HL-60/S4 treated with phorbol 12-myristate 13-acetate at 8.2 ng/mL for 4 days and 3 days (cell line): ENCODE results near the gene PMF1.
"Not testable (repeated sequence)": the region's sequence is repeated elsewhere in the genome, so short reads cannot be mapped to it uniquely, and the experiment has no call there.

Experiments
- in situ Hi-C: fragments of 300-500 bp; cut with MboI; formaldehyde crosslinking; loops from 2 replicates; pipeline ENCODE4 v1.15.0; 2022; ENCODE audit warnings: low sequenced_read_pairs

PMF1 gene, protein sequence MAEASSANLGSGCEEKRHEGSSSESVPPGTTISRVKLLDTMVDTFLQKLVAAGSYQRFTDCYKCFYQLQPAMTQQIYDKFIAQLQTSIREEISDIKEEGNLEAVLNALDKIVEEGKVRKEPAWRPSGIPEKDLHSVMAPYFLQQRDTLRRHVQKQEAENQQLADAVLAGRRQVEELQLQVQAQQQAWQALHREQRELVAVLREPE

DNA sequence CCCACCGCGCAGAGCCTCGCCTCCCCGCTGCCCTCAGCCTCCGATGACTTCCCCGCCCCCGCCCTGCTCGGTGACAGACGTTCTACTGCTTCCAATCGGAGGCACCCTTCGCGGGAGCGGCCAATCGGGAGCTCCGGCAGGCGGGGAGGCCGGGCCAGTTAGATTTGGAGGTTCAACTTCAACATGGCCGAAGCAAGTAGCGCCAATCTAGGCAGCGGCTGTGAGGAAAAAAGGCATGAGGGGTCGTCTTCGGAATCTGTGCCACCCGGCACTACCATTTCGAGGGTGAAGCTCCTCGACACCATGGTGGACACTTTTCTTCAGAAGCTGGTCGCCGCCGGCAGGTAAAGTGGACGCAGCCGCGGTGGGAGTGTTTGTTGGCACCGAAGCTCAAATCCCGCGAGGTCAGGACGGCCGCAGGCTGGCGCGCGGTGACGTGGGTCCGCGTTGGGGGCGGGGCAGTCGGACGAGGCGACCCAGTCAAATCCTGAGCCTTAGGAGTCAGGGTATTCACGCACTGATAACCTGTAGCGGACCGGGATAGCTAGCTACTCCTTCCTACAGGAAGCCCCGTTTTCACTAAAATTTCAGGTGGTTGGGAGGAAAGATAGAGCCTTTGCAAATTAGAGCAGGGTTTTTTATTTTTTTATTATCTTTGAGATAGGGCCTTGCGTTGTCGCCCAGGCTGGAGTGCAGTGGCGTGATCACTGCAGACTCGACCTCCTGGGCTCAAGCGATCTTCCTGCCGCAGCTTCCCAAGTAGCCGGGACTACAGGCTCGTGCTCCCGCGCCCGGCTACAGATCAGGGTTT lies at the start of gene PMF1:
PMF1 (plus strand) TSS at position 175 of the 811 bp plus-strand sequence; CDS start at position 184, 9 bp downstream.
- in situ Hi-C loops = no loop called here

DNA sequence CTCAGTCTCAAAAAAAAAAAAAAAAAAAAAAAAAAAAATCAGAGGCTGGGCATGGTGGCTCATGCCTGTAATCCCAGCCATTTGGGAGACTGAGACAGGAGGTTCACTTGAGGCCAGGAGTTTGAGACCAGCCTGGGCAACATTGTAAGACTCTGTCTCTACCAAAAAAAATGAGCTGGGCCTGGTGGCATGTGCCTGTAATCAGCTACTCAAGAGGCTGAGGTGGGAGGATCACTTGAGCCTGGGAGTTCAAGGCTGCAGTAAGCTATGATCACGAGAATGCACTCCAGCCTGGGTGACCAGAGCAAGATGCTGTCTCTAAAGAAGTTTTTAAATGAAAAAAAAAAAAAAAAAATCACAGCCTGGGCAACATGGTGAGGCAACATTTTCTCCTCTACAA lies 49.1 kb upstream of the PMF1 start:
- in situ Hi-C loops = no loop called here

DNA sequence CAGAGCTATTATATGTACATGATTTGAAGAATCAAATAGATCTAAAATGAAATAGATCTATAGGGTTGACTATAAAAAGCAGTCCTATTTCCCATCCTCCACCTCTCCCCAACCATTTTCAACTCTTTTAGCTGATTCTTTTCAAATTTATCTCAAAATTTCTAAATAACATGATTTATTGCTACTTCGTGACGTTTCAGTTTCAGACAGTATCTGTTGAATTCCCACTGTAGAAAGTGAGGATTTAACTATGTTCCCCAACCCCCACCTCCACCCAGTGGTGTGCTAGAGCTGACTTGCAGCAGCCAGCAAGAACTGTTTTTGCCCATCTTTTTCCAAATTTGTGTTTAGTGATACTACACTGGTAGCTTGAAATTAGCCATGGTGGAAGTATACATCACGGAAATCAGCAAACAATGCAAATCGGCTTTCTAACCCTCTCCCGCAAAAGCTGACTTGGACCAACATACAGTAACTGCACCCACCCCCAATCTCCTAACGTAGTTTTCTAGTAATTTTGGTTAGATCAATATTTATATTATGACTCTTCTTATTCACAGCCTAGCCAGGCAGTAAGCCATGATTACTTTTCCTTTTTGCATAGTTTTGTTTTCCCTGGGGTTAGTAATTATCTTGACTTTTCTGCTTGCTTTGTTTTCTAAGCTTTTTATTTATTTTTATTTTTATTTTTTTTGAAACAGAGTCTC lies 48.5 kb upstream of the PMF1 start:
- in situ Hi-C loops = no loop called here

DNA sequence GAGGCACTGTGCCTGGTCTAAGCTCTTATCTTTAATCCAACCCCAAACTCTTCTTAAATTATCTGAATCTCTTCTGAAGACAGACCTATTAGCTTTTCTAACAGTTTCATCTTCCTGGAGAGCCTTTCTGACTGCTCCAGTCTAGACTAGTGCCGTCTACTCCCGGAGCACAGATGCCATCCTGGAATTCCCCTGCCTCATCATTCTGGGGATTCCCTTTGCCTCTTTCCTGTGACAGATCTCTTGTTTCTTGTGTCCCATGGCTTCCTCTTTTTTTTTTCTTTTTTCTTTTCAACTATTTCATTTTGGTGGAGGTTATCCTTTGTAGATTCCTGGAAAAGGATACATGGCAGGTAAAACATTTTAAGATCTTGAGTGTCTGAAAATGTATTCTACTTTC lies 47.7 kb upstream of the PMF1 start:
- in situ Hi-C loops = no loop called here

DNA sequence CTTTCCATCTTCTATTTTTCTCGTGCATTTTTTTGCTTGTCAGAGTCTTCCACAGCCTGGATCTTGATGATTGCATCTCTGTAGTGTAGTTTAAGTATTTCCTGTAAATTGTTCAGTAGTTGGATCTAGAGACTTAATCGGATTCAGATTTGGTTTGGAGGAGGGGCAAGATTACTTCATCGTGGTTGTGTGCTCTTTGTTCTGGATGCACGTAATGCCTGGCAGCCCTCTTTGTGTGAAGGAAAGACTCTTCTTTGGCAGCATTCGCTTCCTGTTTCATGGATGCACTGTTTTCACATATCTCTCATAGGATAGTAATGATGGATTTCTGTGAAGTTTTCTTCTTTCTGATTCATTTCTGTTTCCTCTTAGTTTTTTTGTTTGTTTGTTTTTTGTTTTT lies 45.3 kb upstream of the PMF1 start:
- in situ Hi-C loops = no loop called here

DNA sequence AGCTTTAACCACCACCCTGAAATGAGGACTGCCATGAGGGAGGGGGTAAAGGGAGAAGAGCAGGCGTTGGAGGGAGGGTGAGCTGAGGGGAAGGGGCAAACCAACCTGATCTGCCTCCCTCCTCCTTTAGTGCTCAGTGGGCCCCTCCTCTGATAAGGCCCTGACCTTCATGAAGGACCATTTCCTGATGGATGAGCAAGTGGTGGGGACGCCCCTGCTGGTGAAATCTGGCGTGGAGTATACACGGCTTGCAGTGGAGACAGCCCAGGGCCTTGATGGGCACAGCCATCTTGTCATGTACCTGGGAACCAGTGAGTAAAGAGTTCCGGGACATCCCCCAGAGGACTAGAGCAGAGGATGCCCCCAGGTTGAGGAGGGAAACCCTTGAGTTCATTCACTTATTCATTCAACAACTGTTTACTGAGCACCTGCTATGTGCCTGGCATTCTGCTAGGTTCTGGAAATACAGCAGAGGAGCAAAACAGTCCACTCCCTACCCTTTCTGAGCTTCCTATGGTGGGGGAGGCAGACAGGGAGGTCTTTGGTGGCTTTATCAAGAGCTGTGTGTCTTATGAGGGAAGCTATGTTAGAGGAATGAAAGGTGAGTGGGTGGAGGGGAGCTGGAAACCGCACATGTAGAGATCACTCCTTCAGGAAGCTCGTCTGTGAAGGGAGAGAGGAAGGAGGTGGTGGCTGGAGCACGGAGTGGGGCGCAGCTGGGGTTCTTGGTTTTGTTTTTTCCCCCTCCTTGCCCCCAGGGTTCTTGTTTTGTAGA lies 39.9 kb upstream of the PMF1 start:
- in situ Hi-C loops = no loop called here

DNA sequence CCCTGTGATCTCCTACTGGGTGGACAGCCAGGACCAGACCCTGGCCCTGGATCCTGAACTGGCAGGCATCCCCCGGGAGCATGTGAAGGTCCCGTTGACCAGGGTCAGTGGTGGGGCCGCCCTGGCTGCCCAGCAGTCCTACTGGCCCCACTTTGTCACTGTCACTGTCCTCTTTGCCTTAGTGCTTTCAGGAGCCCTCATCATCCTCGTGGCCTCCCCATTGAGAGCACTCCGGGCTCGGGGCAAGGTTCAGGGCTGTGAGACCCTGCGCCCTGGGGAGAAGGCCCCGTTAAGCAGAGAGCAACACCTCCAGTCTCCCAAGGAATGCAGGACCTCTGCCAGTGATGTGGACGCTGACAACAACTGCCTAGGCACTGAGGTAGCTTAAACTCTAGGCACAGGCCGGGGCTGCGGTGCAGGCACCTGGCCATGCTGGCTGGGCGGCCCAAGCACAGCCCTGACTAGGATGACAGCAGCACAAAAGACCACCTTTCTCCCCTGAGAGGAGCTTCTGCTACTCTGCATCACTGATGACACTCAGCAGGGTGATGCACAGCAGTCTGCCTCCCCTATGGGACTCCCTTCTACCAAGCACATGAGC lies 36.1 kb upstream of the PMF1 start:
- in situ Hi-C loops = no loop called here

DNA sequence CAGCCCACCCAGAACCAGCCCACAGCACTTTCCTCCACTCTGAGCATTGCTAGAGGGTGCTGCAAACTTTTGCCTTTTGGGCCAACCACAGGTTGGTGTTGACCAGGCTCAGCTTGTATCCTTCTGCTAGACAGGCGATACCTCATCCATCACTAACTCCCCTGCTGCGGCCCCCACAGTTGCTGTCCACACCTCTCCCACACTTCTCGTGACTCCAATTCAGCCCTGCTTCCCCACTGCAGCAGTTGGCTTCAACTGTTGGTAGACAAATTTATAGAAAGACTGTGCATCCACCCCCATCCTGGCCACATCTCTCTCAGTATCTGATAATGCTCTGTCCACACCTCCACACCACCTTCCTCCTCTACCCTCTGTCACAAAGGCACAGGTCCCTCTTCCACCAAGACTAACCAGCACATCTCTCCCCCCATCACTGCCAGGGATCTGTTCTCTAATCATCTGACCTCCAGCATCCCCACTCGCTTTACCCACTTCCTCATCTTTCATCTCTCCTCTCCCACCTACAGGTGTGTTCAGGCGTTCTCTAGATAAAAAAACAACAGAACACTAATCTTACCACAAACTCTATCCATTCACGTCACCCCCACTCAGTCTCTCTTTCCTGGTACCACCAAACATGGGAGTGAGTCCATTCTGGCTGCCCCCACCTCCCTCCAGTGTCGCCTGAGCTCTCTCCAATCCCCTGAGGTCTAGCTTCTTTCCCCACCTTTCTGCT lies 34.7 kb upstream of the PMF1 start:
- in situ Hi-C loops = no loop called here

DNA sequence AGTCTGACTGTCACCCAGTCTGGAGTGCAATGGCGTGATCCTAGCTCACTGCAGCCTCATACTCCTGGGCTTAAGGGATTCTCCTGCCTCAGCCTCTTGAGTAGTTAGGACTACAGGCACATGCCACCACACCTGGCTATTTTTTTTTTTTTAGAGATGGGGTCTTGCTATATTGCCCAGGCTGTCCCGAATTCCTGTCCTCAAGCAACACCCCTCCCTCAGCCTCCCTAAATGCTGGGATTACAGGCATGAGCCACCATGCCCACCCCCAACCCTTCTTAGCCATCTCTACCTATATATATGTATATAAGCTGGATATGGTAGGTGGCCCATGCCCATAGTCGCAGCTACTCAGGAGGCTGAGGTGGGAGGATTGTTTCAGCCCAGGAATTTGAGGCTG lies 32.3 kb upstream of the PMF1 start:
- in situ Hi-C loops = no loop called here

DNA sequence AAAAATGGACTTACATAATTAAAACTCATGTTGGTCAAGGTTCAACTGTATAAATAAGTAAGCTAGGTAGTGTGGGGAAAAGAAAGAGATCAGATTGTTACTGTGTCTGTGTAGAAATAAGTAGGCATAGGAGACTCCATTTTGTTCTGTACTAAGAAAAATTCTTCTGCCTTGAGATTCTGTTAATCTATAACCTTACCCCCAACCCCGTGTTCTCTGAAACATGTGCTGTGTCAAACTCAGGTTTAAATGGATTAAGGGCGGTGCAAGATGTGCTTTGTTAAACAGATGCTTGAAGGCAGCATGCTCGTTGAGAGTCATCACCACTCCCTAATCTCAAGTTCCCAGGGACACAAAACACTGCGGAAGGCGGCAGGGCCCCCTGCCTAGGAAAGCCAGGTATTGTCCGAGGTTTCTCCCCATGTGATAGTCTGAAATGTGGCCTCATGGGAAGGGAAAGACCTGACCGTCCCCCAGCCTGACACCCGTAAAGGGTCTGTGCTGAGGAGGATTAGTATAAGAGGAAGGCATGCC lies 31.3 kb upstream of the PMF1 start:
- in situ Hi-C loops = not testable (repeated sequence)

DNA sequence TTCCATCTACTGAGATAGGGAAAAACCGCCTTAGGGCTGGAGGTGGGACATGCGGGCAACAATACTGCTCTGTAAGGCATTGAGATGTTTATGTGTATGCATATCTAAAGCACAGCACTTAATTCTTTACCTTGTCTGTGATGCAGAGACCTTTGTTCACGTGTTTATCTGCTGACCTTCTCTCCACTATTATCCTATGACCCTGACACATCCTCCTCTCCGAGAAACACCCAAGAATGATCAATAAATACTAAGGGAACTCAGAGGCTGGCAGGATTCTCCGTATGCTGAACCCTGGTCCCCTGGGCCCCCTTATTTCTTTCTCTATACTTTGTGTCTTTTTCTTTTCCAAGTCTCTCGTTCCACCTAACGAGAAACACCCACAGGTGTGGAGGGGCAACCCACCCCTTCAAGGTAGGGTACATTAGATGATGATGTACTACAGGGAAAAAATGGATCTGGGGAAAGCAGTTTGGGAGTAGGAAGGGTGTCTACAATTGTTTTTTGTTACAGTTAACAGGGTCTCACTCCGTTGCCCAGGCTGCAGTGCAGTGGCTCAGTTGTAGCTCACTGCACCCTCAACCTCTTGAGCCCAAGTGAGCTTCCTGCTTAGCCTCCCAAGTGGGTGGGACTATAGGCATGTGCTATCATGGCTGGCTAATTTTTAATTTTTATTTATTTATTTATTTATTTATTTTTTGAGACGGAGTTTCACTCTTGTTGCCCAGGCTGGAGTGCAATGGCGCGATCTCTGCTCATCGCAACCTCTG lies 30.6 kb upstream of the PMF1 start:
- in situ Hi-C loops = not testable (repeated sequence)

DNA sequence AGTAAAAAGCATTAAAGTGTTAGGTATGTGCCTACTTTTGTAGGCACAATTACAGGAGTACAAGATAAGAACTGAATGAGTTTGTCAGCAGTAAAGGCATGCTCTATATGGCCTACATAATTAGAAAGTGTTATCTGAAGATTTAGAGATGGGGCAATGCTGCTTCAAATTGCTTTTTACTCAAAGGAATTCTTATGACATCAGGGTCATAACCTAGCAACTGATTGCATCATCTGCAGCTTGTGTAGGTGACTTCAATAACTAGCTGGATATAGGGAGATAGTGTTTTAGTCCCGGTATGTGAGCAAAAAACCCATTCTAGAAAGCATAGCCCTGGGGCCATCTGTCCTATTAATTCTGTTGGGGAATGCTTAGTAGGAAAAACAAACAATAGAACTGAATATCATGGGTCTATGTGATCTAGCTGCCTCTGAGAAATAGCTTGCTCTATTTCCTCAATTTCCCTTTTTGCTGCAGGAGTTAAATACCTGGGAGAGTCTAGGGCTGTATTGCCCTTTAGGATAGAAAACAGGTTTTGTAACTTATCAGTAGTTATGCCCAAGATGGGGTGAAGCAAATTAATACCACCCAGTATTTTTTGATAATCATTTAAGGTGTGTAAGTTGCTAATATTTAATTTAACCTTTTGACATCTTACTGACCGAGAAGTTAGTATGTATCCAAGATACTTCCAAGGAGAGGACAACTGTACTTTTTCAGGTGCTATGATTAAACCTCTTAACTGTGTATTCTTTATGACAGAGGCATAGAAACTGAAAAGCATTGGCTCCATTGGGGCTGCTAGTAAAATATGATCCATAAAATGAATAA lies 26.2 kb upstream of the PMF1 start:
- in situ Hi-C loops = not testable (repeated sequence)

DNA sequence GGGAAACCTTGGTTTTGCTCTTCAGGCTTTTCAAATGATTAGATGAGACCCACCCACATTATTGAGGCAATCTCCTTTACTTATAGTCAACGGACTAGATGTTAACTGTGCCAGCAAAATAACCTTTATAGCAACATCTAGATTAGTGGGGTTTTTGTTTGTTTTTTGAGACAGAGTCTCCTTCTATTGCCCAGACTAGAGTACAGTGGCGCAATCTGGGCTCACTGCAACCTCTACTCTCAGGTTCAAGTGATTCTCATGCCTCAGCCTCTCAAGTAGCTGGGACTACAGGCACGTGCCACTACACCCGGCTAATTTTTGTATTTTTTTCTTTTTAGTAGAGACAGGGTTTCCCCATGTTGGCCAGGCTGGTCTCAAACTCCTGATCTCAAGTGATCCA lies 22.5 kb upstream of the PMF1 start:
- in situ Hi-C loops = not testable (repeated sequence)

DNA sequence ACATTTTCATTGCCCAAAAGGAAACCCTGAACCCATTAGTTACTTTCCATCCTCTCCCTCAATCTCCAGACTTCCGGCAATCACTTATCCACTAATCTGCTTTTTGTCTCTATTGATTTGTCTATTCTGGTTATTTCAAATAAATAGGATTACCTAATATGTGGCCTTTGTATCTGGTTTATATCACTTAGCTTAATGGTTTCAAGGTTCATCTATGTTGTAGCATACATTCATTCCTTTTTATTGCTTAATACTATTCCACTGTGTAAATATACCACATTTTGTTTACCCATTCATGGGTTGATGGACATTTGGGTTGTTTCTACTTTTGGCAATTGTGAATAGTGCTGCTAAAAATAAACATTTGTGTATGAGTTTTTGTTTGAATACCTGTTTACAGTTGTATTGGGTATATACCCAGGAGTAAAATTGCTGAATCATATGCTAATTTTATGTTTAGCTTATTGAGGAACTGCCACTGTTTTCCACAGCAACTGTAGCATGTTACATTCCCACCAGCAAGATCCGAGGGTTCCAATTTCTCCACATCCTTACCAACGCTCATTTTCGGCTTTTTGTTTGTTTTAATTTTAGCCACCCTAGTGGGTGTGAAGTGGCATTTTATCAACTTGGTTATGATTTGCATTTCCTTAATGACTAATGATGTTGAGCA lies 21.4 kb upstream of the PMF1 start:
- in situ Hi-C loops = no loop called here

DNA sequence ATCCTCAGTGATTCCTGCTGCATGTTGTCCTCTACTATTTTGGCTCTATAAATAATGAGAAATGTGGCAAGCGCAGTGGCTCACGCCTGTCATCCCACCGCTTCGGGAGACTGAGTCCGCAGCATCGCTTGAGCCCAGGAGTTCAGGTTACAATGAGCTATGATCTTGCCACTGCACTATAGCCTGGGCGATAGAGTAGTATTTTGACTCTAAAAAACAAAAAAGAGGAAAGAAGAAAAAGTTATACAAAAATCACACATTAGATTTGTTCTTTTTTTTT lies 19.7 kb upstream of the PMF1 start:
- in situ Hi-C loops = no loop called here

DNA sequence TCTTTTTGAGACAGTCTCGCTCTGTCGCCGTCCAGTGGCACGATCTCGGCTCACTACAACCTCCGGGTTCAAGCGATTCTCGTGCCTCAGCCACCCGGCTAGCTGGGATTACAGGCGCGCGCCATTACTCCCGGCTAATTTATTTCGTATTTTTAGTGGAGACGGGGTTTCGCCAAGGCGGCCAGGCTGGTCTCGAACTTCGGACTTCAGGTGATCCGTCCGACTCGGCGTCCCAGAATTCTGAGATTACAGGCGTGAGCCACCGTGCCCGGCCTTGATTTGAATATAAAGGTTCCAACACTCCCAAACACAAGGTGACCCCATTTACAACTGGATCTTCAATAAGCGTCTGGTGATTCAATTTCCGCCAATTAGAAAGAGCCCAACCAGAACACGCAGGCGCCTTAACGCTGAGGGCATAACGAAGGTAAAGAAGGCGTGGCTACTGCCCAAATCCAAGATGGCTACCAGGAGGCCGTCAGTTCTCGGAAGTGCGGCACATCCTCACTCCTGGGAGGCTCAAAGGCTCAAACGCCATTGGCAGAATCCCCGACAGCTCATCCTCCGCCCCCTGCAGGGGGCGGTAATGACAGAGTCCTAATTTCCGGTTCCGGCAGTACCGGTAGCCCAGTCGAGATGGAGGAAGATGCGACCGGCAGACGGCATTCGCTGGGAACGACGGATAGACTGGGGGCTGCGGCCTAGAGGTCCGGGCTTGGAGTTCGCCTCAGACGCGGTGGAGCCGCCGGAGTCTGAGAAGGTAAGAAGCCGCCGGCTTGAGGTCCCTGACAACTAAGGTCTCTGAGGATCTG lies 19.1 kb upstream of the PMF1 start, which contains the start of gene SLC25A44:
SLC25A44 (plus strand) TSS at position 617 of the 812 bp plus-strand sequence. CDS start 5,744 bp downstream, outside the sequence.
- in situ Hi-C loops = no loop called here

DNA sequence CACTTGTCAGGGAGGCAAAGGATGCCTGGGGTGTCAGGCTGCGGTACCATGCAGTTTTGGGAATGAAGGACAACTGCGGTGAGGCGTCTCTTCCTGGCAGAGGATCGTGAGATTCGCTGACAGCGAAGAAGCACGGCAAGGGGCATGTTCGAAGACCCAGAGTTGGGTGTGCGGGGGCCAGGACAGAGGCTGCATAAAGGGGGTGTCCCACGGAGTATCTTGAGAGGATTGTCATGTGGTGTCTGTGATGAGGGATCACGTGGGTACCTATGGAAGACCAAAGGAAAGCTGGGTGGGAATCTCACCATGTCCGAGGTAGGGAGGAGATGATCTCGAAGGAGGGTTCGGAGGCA lies 18.5 kb upstream of the PMF1 start:
- in situ Hi-C loops = no loop called here
